K562 (cell line): ENCODE results near the gene NXN. TPM values are rescaled to one million over a fixed set of nuclear protein-coding genes. Genes with fewer than 3 reads are reported as not detected.

Experiments used
- DACH1 ChIP-seq: fragments of 450-650 bp; IDR thresholded peaks from 2 replicates; pipeline ENCODE4 v1.6.1; 2018; ENCODE audit not compliant: partially characterized antibody
- ETV6 ChIP-seq, 3 experiments: fragments of 150-350 bp in 1 of 3; sonication (generic) in 1 of 3; formaldehyde crosslinking in 1 of 3; IDR thresholded peaks; 2 replicates each; pipeline versions ENCODE4 v1.6.1 to v1.8.0; 2014 to 2022; ENCODE audit warnings: borderline replicate concordance in 2 of 3, low read depth in 2 of 3, antibody characterized with exemption in 1 of 3, low read length in 1 of 3, mild to moderate bottlenecking in 1 of 3, missing genetic modification reagents in 1 of 3
- JUND ChIP-seq, 2 experiments: IDR thresholded peaks; 2 replicates in 1 of 2; 3 replicates in 1 of 2; pipeline ENCODE4 v1.6.1; 2011; ENCODE audit warnings: borderline replicate concordance in 2 of 2, low read depth in 2 of 2, low read length in 2 of 2, improper control_type of control experiment in 1 of 2, missing biosample characterization in 1 of 2, missing genetic modification characterization in 1 of 2, missing genetic modification reagents in 1 of 2
- KDM2B ChIP-seq: fragments of 250-450 bp; sonication (Bioruptor Pico); IDR thresholded peaks from 2 replicates; pipeline ENCODE4 v1.8.0; 2021; ENCODE audit warnings: mild to moderate bottlenecking, moderate library complexity
- MECOM ChIP-seq: fragments of 250-450 bp; sonication (Bioruptor Pico); IDR thresholded peaks from 2 replicates; pipeline ENCODE4 v1.8.0; 2022; ENCODE audit warnings: inconsistent platforms
- MTA2 ChIP-seq: fragments of 450-650 bp; IDR thresholded peaks from 2 replicates; pipeline ENCODE4 v1.6.1; 2016; ENCODE audit warnings: low read depth
- PHF21A ChIP-seq: fragments of 450-650 bp; IDR thresholded peaks from 2 replicates; pipeline ENCODE4 v1.6.1; 2017; ENCODE audit warnings: low read depth, borderline replicate concordance
- RBM22 ChIP-seq: fragments of 200-400 bp; formaldehyde crosslinking; IDR thresholded peaks from 2 replicates; pipeline ENCODE4 v1.6.1; 2018; ENCODE audit warnings: low read length, low read depth; ENCODE audit not compliant: poor library complexity, severe bottlenecking
- RUNX1 ChIP-seq: sonication (generic); IDR thresholded peaks from 2 replicates; pipeline ENCODE4 v1.6.1; 2016; ENCODE audit warnings: antibody characterized with exemption, low read depth
- SAFB ChIP-seq: fragments of 200-400 bp; formaldehyde crosslinking; IDR thresholded peaks from 2 replicates; pipeline ENCODE4 v1.6.1; 2017; ENCODE audit warnings: low read depth, low read length, borderline replicate concordance
- SAFB2 ChIP-seq: fragments of 200-400 bp; formaldehyde crosslinking; IDR thresholded peaks from 2 replicates; pipeline ENCODE4 v1.6.1; 2018; ENCODE audit warnings: borderline replicate concordance, low read length, low read depth, moderate library complexity; ENCODE audit not compliant: severe bottlenecking
- SRSF3 ChIP-seq: fragments of 200-400 bp; formaldehyde crosslinking; IDR thresholded peaks from 2 replicates; pipeline ENCODE4 v1.6.1; 2016; ENCODE audit warnings: mild to moderate bottlenecking, low read length, moderate library complexity; ENCODE audit not compliant: insufficient read depth
- TCF7 ChIP-seq: sonication (generic); IDR thresholded peaks from 2 replicates; pipeline ENCODE4 v1.6.1; 2016; ENCODE audit warnings: antibody characterized with exemption, borderline replicate concordance
- ZNF197 ChIP-seq: fragments of 200-800 bp; sonication (Bioruptor generic); IDR thresholded peaks from 2 replicates; pipeline ENCODE4 v1.6.1; 2016; ENCODE audit warnings: low read depth, missing genetic modification characterization, missing compliant biosample characterization
- ZNF561 ChIP-seq: fragments of 450-650 bp; formaldehyde crosslinking; conservative IDR thresholded peaks from 2 replicates; pipeline ENCODE4 v1.4.0; 2020; ENCODE audit warnings: mild to moderate bottlenecking, moderate library complexity
- polyA plus RNA-seq, 8 experiments: library from polyadenylated mRNA; depleted of rRNA in 4 of 8; stranded (reverse) in 5 of 8; unstranded in 3 of 8; fragments of >200 nt; fragmentation: Nextera tagmentation in 2 of 8; fragmentation: Illumina TruSeq in 1 of 8; extraction: Ambion mirVana in 2 of 8; extraction: Trizol in 1 of 8; gene quantifications; 2 replicates each; pipeline versions ENCODE4 v1.2.1 to v1.2.3, GENCODE V29; 2011 to 2014; ENCODE audit warnings: inconsistent platforms in 1 of 8, missing spikeins in 1 of 8
- total RNA-seq, 7 experiments: library from RNA; depleted of rRNA in 6 of 7; stranded (reverse); fragments of >200 nt in 6 of 7; fragmentation: Illumina TruSeq in 2 of 7; extraction: Trizol in 2 of 7; gene quantifications; 2 replicates each; pipeline versions ENCODE4 v1.2.1 to v1.2.3, GENCODE V29; 2011 to 2021; ENCODE audit warnings: low replicate concordance in 1 of 7
- TF ChIP-seq, protein P1 (sequence below): sonication (generic); formaldehyde crosslinking; IDR thresholded peaks from 2 replicates; pipeline ENCODE4 v1.8.1; 2023; ENCODE audit warnings: mild to moderate bottlenecking, missing genetic modification reagents
- TF ChIP-seq, protein P2 (sequence below): fragments of 250-450 bp; sonication (Bioruptor Pico); IDR thresholded peaks from 2 replicates; pipeline ENCODE4 v1.5.0; 2021
- TF ChIP-seq, protein P3 (sequence below): fragments of 250-450 bp; sonication (Bioruptor Pico); IDR thresholded peaks from 2 replicates; pipeline ENCODE4 v1.5.0; 2021; ENCODE audit warnings: mild to moderate bottlenecking, borderline replicate concordance
- TF ChIP-seq, protein P4 (sequence below): fragments of 450-650 bp; IDR thresholded peaks from 2 replicates; pipeline ENCODE4 v1.6.1; 2018; ENCODE audit warnings: mild to moderate bottlenecking, low read depth; ENCODE audit not compliant: partially characterized antibody

Gene NXN
- total and polyA plus RNA-seq, 9 of the 15 experiments (the other 6 are each of a cell fraction or from before 2014, with no cell fraction given): 0.08 to 0.39 (median 0.29) TPM; not detected in 5

DNA sequence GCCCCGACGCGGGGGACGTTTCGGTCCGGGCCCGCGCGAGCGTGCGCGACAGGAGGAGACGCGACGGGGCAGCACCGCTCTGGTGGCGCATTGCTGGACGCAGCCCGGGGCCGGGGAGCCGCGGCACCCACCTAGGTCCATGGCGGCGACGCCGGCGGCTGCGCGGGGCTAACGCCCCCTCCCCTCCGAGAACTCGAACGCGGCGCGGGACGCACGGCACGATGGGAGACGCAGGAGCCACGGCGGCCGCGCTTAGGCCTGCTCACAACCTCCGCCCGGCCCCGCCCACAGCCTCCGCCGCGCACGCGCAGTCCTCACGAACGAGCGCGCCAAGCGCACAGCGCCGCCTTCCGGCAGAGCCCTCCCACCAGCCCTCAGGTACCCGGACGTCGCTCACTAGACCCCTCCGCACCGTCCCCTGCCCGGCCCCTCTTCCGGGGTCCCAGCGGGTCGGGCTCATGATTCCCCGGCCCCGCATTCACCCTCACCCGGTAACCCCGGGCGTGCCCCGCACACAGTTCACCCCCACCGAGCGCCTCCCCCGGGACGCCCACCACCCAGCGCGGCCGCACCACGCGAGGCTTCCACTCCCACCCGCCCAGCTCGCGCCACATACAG, 227.5 kb downstream of the NXN start, which contains the start of gene GEMIN4 (continued):
- TF ChIP-seq, protein P1, sequence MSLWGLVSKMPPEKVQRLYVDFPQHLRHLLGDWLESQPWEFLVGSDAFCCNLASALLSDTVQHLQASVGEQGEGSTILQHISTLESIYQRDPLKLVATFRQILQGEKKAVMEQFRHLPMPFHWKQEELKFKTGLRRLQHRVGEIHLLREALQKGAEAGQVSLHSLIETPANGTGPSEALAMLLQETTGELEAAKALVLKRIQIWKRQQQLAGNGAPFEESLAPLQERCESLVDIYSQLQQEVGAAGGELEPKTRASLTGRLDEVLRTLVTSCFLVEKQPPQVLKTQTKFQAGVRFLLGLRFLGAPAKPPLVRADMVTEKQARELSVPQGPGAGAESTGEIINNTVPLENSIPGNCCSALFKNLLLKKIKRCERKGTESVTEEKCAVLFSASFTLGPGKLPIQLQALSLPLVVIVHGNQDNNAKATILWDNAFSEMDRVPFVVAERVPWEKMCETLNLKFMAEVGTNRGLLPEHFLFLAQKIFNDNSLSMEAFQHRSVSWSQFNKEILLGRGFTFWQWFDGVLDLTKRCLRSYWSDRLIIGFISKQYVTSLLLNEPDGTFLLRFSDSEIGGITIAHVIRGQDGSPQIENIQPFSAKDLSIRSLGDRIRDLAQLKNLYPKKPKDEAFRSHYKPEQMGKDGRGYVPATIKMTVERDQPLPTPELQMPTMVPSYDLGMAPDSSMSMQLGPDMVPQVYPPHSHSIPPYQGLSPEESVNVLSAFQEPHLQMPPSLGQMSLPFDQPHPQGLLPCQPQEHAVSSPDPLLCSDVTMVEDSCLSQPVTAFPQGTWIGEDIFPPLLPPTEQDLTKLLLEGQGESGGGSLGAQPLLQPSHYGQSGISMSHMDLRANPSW (CRISPR knock-in tag): no peak
- TF ChIP-seq PHF21A (no peak), MECOM (no peak), ETV6 (IDR thresholded peaks at IDR 0.05; ENCODE audit: borderline replicate concordance in 1 of 2, low read depth in 2 of 2, low read length in 1 of 2) (no peak), ETV6 (CRISPR knock-in tag; IDR thresholded peaks at IDR 0.05; ENCODE audit: borderline replicate concordance) (no peak), TCF7 (no peak), RUNX1 (no peak), SRSF3 (no peak), SAFB2 (no peak), MTA2 (no peak), SAFB (no peak), ZNF197 (CRISPR knock-in tag) (no peak), RBM22 (no peak), JUND (IDR thresholded peaks at IDR 0.05; ENCODE audit: borderline replicate concordance, low read depth, low read length) (peak; percentile 4; the same call in 1 of the 2 replicates), JUND (tag; IDR thresholded peaks at IDR 0.05; ENCODE audit: borderline replicate concordance, low read depth, low read length) (no peak; the same call in 2 of the 3 replicates), ZNF561 (CRISPR knock-in tag) (no peak), KDM2B (CRISPR knock-in tag) (no peak), DACH1 (no peak)
- TF ChIP-seq, protein P2, sequence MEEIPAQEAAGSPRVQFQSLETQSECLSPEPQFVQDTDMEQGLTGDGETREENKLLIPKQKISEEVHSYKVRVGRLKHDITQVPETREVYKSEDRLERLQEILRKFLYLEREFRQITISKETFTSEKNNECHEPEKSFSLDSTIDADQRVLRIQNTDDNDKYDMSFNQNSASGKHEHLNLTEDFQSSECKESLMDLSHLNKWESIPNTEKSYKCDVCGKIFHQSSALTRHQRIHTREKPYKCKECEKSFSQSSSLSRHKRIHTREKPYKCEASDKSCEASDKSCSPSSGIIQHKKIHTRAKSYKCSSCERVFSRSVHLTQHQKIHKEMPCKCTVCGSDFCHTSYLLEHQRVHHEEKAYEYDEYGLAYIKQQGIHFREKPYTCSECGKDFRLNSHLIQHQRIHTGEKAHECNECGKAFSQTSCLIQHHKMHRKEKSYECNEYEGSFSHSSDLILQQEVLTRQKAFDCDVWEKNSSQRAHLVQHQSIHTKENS (CRISPR knock-in tag): no peak
- TF ChIP-seq, protein P3, sequence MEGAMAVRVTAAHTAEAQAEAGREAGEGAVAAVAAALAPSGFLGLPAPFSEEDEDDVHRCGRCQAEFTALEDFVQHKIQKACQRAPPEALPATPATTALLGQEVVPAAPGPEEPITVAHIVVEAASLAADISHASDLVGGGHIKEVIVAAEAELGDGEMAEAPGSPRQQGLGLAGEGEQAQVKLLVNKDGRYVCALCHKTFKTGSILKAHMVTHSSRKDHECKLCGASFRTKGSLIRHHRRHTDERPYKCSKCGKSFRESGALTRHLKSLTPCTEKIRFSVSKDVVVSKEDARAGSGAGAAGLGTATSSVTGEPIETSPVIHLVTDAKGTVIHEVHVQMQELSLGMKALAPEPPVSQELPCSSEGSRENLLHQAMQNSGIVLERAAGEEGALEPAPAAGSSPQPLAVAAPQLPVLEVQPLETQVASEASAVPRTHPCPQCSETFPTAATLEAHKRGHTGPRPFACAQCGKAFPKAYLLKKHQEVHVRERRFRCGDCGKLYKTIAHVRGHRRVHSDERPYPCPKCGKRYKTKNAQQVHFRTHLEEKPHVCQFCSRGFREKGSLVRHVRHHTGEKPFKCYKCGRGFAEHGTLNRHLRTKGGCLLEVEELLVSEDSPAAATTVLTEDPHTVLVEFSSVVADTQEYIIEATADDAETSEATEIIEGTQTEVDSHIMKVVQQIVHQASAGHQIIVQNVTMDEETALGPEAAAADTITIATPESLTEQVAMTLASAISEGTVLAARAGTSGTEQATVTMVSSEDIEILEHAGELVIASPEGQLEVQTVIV (CRISPR knock-in tag): no peak
- TF ChIP-seq, protein P4, sequence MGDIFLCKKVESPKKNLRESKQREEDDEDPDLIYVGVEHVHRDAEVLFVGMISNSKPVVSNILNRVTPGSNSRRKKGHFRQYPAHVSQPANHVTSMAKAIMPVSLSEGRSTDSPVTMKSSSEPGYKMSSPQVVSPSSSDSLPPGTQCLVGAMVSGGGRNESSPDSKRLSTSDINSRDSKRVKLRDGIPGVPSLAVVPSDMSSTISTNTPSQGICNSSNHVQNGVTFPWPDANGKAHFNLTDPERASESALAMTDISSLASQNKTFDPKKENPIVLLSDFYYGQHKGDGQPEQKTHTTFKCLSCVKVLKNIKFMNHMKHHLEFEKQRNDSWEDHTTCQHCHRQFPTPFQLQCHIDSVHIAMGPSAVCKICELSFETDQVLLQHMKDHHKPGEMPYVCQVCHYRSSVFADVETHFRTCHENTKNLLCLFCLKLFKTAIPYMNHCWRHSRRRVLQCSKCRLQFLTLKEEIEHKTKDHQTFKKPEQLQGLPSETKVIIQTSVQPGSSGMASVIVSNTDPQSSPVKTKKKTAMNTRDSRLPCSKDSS: no peak
